ENCODE results near the gene VENTX. TPM values are rescaled to one million over a fixed set of nuclear protein-coding genes. Genes with fewer than 3 reads are reported as not detected.

The VENTX gene
- total RNA-seq, 1 experiment from 2014 or later = not detected

GRCh38 chr10:133287832-133288500 is 50.3 kb downstream of the VENTX start:
- CTCF ChIA-PET = no interaction called here
- H3K4me1 Mint-ChIP-seq (ENCODE audit: low read depth, unreplicated experiment) = no peaks in the 10 kb centered on the region
- intact Hi-C loops (cut with micrococcal nuclease; ENCODE audit: unreplicated experiment) = no loop called here

GRCh38 chr10:133289761-133290160 is 52.1 kb downstream of the VENTX start:
- Mint-ChIP-seq H3K36me3 (ENCODE audit: insufficient read depth, unreplicated experiment) (peaks cover 47% of the 10 kb centered on the region), H3K27ac (ENCODE audit: unreplicated experiment) (no peak overlapping the region)

More at GRCh38 chr10:133287832-133288500, 50.3 kb downstream of the VENTX start:
- Mint-ChIP-seq H3K36me3 (ENCODE audit: insufficient read depth, unreplicated experiment) (peaks cover 49% of the 10 kb centered on the region), H3K27ac (ENCODE audit: unreplicated experiment) (no peak overlapping the region), H3K9me3 (ENCODE audit: low read depth, unreplicated experiment) (no peaks in the 10 kb centered on the region), H3K27me3 (ENCODE audit: unreplicated experiment) (no peaks in the 10 kb centered on the region), H3K4me3 (ENCODE audit: low read depth, unreplicated experiment) (no peak overlapping the region)
- no TSS peak for BruUV-seq (replicated peaks)
- no peak for TF ChIP-seq CTCF (IDR thresholded peaks at IDR 0.05; ENCODE audit: unreplicated experiment)
- DNase-seq = no peak

More at GRCh38 chr10:133289761-133290160, 52.1 kb downstream of the VENTX start:
- no peaks in the 10 kb centered on the region for H3K4me1 Mint-ChIP-seq (ENCODE audit: low read depth, unreplicated experiment)
- no peaks in the 10 kb centered on the region for H3K27me3 Mint-ChIP-seq (ENCODE audit: unreplicated experiment)
- H3K4me3 Mint-ChIP-seq (ENCODE audit: low read depth, unreplicated experiment) = no peak overlapping the region
- no peaks in the 10 kb centered on the region for H3K9me3 Mint-ChIP-seq (ENCODE audit: low read depth, unreplicated experiment)
- no TSS peak for BruUV-seq (replicated peaks)
- TF ChIP-seq CTCF (IDR thresholded peaks at IDR 0.05; ENCODE audit: unreplicated experiment) = no peak
- CTCF ChIA-PET = no interaction called here
- no peak for DNase-seq
- intact Hi-C loops (cut with micrococcal nuclease; ENCODE audit: unreplicated experiment) = no loop called here

Small RNAs within 50 kb of the gene (microRNA-seq; reads per million reads assigned to microRNA genes)
- not detected for gene MIR202

Other genes starting within 250 kb of the VENTX start
- not detected in 2 replicates for gene ADGRA1, start 149.9 kb upstream of the VENTX start, total RNA-seq (2022)
- gene KNDC1, start 77.6 kb upstream of the VENTX start, total RNA-seq (2022) = 1.2 and 1.7 TPM in 2 replicates
- gene UTF1, start 7.6 kb upstream of the VENTX start, total RNA-seq (2022) = not detected in 2 replicates
- gene ADAM8, start 39.0 kb downstream of the VENTX start, total RNA-seq (2022) = 40.4 and 54.4 TPM in 2 replicates
- 41.0 and 47.2 TPM in 2 replicates for gene TUBGCP2, start 71.0 kb downstream of the VENTX start, total RNA-seq (2022)
- 21.2 and 24.0 TPM in 2 replicates for gene ZNF511, start 71.1 kb downstream of the VENTX start, total RNA-seq (2022)
- gene CALY, start 99.0 kb downstream of the VENTX start, total RNA-seq (2022) = not detected in 2 replicates
- gene PRAP1, start 109.5 kb downstream of the VENTX start, total RNA-seq (2022) = not detected in 2 replicates
- gene FUOM, start 120.2 kb downstream of the VENTX start, total RNA-seq (2022) = 11.5 and 15.0 TPM in 2 replicates
- 53.5 and 58.1 TPM in 2 replicates for gene ECHS1, start 135.5 kb downstream of the VENTX start, total RNA-seq (2022)
- gene PAOX, start 141.4 kb downstream of the VENTX start, total RNA-seq (2022) = 1.4 and 2.9 TPM in 2 replicates
- 37.8 and 39.5 TPM in 2 replicates for gene MTG1, start 156.3 kb downstream of the VENTX start, total RNA-seq (2022)
- 0.15 TPM in 1 of 2 replicates, not detected in the other for gene SPRN, start 186.8 kb downstream of the VENTX start, total RNA-seq (2022)
- 1.8 and 2.2 TPM in 2 replicates for gene SCART1, start 216.1 kb downstream of the VENTX start, total RNA-seq (2022)

Data from Calu3 (cell line).